Stimulated activated CD8-positive, alpha-beta memory T cell treated with anti-CD3 and anti-CD28 coated beads, Interleukin-15, amount 100 ng/mL, for 4 hours (primary cell): ENCODE measurements around the gene GFM2.
"Not testable (repeated sequence)": the region's sequence is repeated elsewhere in the genome, so short reads cannot be mapped to it uniquely, and the experiment has no call there.

Experiments
- DNase-seq, 2 donors: peaks; one replicate each; pipeline ENCODE4 v3.0.0-alpha.2; 2020; ENCODE audit warnings: low read depth in 2 of 2

GFM2 gene

GRCh38 chr5:74766849-74767578 is at the start of gene GFM2, which contains the start of gene NSA2:
Gene GFM2, minus strand, starts transcription at chr5:74767117. Its CDS starts 3,375 bp downstream, at chr5:74763742.
Gene NSA2, plus strand, starts transcription at chr5:74767249. Its CDS starts 112 bp downstream, at chr5:74767361.
- peak; percentile 85 to 87 for DNase-seq

- DNase-seq, result no peak
Measured at GRCh38 chr5:74810915-74811314, 44.0 kb upstream of the GFM2 start.

- no peak for DNase-seq
Measured at GRCh38 chr5:74801941-74802340, 35.0 kb upstream of the GFM2 start.

- no peak for DNase-seq
Measured at GRCh38 chr5:74801197-74801596, 34.3 kb upstream of the GFM2 start.

GRCh38 chr5:74798977-74799911 is 32.3 kb upstream of the GFM2 start:
- DNase-seq, result no peak

GRCh38 chr5:74791669-74792068 is 24.8 kb upstream of the GFM2 start:
- not testable (repeated sequence) for DNase-seq

- DNase-seq, result no peak
Measured at GRCh38 chr5:74787424-74787823, 20.5 kb upstream of the GFM2 start.

- DNase-seq, result no peak
Measured at GRCh38 chr5:74786851-74787250, 19.9 kb upstream of the GFM2 start.

GRCh38 chr5:74778609-74779008 is 11.7 kb upstream of the GFM2 start:
- no peak for DNase-seq

- DNase-seq, result no peak
Measured at GRCh38 chr5:74772359-74772758, 5.4 kb upstream of the GFM2 start.

- DNase-seq, result no peak
Measured at GRCh38 chr5:74767579-74767913, 629 bp upstream of the GFM2 start.

- no peak for DNase-seq
Measured at GRCh38 chr5:74766418-74766848, 484 bp downstream of the GFM2 start.

- DNase-seq, result no peak
Measured at GRCh38 chr5:74765929-74766328, 988 bp downstream of the GFM2 start.

- no peak for DNase-seq
Measured at GRCh38 chr5:74765201-74765600, 1.7 kb downstream of the GFM2 start.

GRCh38 chr5:74763504-74763903 is 3.4 kb downstream of the GFM2 start:
- DNase-seq, result no peak

- no peak for DNase-seq
Measured at GRCh38 chr5:74762599-74762998, 4.3 kb downstream of the GFM2 start.

GRCh38 chr5:74761241-74761640 is 5.7 kb downstream of the GFM2 start:
- DNase-seq, result no peak

GRCh38 chr5:74748742-74749141 is 18.2 kb downstream of the GFM2 start:
- DNase-seq, result not testable (repeated sequence)

- DNase-seq, result no peak
Measured at GRCh38 chr5:74738406-74738805, 28.5 kb downstream of the GFM2 start.

- no peak for DNase-seq
Measured at GRCh38 chr5:74736759-74737158, 30.2 kb downstream of the GFM2 start.

- DNase-seq, result no peak
Measured at GRCh38 chr5:74725331-74725730, 41.6 kb downstream of the GFM2 start.

GRCh38 chr5:74722271-74722670 is 44.6 kb downstream of the GFM2 start:
- DNase-seq, result no peak

- no peak for DNase-seq
Measured at GRCh38 chr5:74717596-74717995, 49.3 kb downstream of the GFM2 start.
